ENCODE measurements around the gene MRPL1.

MRPL1 gene

GRCh38 chr4:77862478-77863216 is at the start of gene MRPL1:
Gene MRPL1, plus strand, starts transcription at chr4:77862830. Its CDS starts 19 bp downstream, at chr4:77862849.
- peak; percentile 95 for DNase-seq

DNA sequence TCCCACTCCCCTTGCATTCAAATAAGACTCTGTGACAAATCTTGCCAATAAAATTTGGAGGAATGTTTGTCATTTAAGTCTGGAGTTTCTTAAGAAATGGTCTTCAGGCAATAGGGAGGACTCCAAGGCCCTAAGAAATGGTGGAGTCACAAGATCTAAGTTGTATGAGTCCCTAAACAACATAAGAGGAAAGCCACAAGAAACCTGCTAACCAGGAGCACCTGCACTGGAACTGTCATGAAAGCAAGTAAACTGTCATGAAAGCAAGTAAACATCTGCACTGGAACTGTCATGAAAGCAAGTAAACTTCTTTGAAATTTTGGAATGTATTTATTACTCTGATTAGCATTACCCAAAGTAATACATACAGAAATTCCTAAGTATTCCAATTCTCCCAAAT is 47.0 kb upstream of the MRPL1 start:
- DNase-seq, result no peak

DNA sequence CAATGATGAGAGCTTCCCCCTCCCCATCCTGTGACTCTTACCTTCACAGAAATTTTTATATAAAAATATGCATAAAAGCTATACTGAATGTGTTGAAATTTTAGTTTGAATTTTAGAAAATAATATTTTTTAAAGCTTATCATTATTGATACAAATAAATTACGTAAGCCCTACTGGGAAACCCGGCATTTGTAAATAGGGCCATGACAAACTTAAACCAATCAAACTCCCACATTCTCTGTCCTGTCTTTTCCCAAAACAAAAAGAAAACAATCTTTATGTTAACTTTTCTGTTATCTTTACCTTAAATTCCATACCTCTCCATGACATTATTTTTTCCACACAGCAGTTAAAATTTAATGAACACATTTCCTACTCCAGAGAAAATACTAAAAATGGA is 46.1 kb upstream of the MRPL1 start:
- DNase-seq, result no peak

GRCh38 chr4:77817304-77818072 is 45.1 kb upstream of the MRPL1 start:
- peak; percentile 38 for DNase-seq

DNA sequence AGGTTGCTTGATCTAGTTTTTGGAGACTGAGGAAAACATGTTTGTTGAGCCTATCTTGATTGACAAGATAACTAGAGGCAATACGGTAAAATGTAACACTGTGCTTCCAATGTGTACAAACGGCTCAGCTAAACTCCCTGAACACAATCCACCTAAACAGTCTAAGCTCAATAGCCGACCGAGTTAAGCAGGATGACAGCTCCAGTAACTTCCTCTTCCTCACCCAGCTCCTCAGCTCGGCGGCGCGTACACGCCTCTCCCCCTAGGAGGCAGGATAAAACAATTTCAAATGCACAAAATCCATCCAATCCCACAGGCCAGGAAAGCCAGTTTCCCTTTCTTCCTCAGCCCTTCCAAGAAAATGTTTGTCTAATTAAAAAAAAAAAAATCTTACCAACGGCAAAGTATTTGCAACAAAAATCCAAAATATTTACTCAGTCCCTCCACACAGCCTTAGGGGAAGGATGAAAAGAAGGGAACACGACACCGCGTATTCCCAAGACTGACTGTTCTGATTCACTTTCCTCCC is 44.5 kb upstream of the MRPL1 start:
- DNase-seq, result peak; percentile 74

DNA sequence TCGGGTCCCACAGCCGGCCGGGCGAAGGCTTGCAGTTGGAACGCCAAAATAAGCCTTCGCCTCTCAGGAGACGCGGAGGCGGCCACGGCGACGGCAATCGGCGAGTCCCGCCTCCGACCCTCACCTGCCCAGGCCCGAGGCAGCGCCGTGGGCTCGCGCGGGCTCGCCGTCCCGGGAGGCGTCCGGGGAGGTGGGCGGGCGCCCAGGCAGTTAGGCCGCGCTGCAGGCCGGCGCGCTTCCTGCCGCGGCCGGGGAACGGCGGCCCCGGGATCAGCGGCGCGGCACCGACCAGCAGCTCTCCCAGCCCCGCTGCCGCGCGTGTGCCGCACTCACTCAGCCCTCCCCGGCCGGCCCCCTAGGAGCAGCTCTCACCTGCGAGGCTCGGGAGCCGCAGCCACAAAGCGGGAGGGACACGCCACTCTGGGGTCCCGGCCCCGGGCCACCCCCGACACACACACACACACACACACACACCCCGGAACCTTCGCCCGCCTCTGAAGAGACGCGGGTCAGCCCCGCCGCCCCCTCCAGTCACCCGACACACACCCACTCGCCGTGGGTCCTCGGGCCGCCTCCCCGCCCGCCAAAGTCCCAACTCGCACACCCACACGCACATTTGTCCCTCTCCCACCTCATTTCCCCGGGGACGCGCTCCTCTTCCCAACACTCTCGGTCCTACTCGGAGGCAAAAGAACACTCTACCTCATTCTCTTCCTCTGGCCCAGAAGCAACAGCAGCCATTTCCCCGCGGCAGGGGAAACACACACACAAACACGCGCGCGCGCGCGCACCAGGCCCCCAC is 43.8 kb upstream of the MRPL1 start, which contains the start of gene CNOT6L:
TSS of gene CNOT6L (minus strand) at position 767 of the 802 bp plus-strand sequence. CDS start at position 707, 60 bp downstream.
- peak; percentile 40 for DNase-seq

- no peak for DNase-seq
Measured at GRCh38 chr4:77819404-77819842, 43.2 kb upstream of the MRPL1 start.

- DNase-seq, result peak; percentile 83
Measured at GRCh38 chr4:77819843-77820648, 42.6 kb upstream of the MRPL1 start.

- no peak for DNase-seq
Measured at GRCh38 chr4:77820649-77821561, 41.7 kb upstream of the MRPL1 start.

DNA sequence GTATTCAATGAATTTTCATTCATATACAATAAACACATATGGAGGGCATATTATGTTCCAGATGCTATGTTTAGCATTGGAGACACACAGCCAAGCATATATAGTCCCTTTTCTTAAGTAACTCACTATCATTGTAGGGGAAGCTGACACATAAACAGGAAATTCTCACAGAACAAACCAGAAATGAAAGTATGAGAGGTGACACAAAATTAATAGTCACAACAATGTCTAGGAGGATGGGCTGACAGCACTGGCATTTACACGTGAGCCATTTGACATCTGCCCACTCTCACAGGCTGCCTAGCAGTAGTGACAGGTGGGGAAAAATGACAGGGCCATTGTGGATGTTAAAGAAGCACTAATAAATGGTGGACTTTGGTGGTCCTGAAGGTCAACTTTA is 40.9 kb upstream of the MRPL1 start:
- DNase-seq, result no peak

- no peak for DNase-seq
Measured at GRCh38 chr4:77826275-77826674, 36.4 kb upstream of the MRPL1 start.

DNA sequence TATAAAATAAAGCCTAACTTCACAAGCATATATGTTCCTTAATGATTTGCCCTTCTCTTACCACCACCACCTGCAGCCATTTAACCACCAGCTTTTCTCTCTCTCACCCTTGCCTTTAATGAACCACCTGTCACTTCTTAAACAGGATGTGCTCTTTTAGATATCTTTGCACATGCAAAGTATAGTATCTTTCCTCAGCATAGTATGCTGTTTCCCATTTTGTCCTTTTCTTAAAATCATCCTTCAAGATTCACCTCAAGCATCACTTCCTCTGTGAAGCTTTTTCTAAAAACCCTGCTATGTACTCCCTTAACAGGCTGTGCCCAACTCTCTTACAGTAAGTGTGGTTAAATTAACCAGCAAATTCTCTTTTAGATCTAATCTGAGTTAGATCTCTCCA is 35.3 kb upstream of the MRPL1 start:
- DNase-seq, result no peak

- no peak for DNase-seq
Measured at GRCh38 chr4:77833126-77833724, 29.4 kb upstream of the MRPL1 start.

GRCh38 chr4:77834403-77834802 is 28.2 kb upstream of the MRPL1 start:
- no peak for DNase-seq

GRCh38 chr4:77843628-77844027 is 19.0 kb upstream of the MRPL1 start:
- DNase-seq, result no peak

- no peak for DNase-seq
Measured at GRCh38 chr4:77844363-77844762, 18.3 kb upstream of the MRPL1 start.

DNA sequence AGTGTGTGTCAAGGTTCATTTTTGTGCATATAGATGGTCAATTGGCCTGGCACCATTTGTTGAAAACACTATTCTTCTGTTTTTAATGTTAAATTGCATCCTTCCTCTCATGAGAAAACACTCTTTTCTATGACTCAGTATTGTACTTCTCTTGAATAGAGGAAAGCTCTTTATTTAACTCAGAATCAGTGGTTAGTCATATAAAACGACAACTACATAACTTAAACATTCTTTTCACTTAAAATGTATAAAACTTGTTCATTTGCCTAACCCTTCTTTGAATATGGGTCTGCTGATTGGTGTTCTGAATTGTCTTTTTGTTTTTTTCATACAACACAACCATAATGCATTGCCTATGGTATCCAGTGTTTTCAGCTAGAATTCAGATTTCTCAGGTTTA is 17.2 kb upstream of the MRPL1 start:
- DNase-seq, result no peak

DNA sequence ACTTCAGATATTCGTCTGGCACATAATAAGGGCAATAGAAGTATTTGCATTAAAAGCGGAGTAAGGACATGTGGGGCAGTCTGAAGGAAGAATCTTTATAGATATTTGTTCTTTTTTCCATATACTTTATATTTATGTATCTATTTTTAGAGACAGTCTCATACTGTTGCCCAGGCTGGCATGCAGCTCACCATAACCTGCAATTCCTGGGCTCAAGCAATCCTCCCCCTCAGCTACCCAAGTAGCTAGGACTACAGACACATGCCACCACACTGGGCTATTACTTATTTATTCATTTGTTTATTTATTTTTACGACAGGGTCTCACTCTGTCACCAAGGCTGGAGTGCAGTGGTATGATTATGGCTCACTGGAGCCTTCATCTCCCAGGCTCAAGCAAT is 16.7 kb upstream of the MRPL1 start:
- DNase-seq, result no peak

DNA sequence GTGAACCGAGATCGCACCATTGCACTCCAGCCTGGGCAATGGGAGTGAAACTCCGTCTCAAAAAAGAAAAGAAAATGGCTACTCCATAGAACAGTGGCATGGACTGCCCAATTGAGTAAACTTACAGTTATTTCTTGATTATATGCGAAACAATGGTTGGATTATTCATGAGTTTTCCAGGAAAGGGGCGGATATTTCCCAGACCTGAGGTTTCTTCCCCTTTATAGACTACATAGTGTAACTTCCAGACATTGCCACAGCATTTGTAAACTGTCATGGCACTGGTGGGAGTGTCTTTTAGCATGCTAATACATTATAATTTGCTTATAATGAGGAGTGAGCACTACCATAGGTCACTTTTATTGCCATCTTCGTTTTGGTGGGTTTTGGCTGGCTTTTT is 14.1 kb upstream of the MRPL1 start:
- no peak for DNase-seq

- no peak for DNase-seq
Measured at GRCh38 chr4:77849278-77849965, 13.2 kb upstream of the MRPL1 start.
